ENCODE measurements around the gene SLC2A3. TPM values are rescaled to one million over a fixed set of nuclear protein-coding genes. Genes with fewer than 3 reads are reported as not detected.
"Not testable (repeated sequence)": the region's sequence is repeated elsewhere in the genome, so short reads cannot be mapped to it uniquely, and the experiment has no call there.

SLC2A3 gene
- total RNA-seq, 2 experiments from 2014 or later: 227 to 230 TPM

DNA sequence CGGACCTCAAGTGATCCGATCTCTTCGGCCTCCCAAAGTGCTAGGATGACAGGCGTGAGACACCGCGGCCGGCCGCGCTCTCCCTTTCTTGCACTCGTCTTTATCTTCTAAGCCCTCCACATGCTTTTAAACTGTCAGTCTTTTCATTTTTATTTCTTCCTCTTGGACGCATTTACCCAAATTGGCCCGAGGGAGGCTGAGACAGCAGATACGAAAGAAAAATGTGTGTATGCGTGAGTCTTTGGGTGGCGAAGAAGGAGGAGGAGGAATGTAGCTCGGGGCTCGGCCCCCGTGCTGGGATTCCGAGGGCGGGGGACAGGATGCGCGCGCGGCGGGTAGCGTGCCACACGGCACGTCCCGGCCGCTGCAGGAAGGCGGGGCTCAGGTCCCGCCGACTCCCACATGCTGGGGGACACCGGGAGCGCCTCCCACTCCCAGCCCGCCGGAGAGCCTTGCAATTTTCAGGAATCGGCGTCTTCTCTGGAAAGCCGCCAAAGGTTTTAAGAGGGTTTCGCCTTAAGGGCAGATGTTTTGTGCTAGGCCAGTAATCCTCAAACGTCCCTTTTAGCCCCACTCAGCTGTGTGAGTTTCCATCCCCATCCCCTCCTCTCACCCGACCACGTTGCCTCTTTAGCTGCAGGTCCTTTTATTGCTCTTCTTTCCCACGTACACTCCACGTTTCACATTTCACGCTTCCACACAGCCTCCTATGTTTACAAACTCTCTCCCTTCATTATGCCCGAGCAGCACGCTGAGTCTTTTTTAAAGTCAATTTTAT, 34.7 kb upstream of the SLC2A3 start:
- peak; percentile 88 for DNase-seq
- Mint-ChIP-seq H3K27me3 (no peaks in the 10 kb centered on the region), H3K27ac (peak overlapping the region; percentile 99), H3K4me1 (peaks cover 45% of the 10 kb centered on the region), H3K4me3 (peak overlapping the region; percentile 87), H3K36me3 (ENCODE audit: low read depth) (peaks cover 16% of the 10 kb centered on the region), H3K9me3 (no peaks in the 10 kb centered on the region)
- ChIA-PET CTCF (interaction anchor here (0.6 to 3.3 kb wide), 10 partner anchors 9 to 70 kb away, joined by 3 to 17 read pairs (median 5); partner anchors contain the start of gene SLC2A3), POLR2A (interaction anchor here (1.1 to 2.0 kb wide), 4 partner anchors 10 to 37 kb away, joined by 5 to 14 read pairs (median 11); partner anchors contain the start of gene SLC2A3)

GRCh38 chr12:7966563-7966962, 30.6 kb upstream of the SLC2A3 start:
- Mint-ChIP-seq H3K27me3 (no peaks in the 10 kb centered on the region), H3K9me3 (no peaks in the 10 kb centered on the region), H3K27ac (peak overlapping the region; percentile 41), H3K4me1 (peaks cover 46% of the 10 kb centered on the region), H3K4me3 (no peak overlapping the region), H3K36me3 (ENCODE audit: low read depth) (peaks cover 21% of the 10 kb centered on the region)
- ChIA-PET POLR2A (interaction anchor here (0.7 kb wide), 1 partner anchor 30 kb away, joined by 3 read pairs; the partner anchor contains the start of gene SLC2A3), CTCF (interaction anchor here (1.0 to 7.9 kb wide), 3 partner anchors 28 to 108 kb away, joined by 4 to 70 read pairs (median 4); partner anchors contain the start of gene SLC2A3)
- no peak for DNase-seq

- Mint-ChIP-seq H3K4me1 (peaks cover 45% of the 10 kb centered on the region), H3K36me3 (ENCODE audit: low read depth) (peaks cover 17% of the 10 kb centered on the region)
- H3K4me3 Mint-ChIP-seq, H3K27ac Mint-ChIP-seq, H3K9me3 Mint-ChIP-seq, H3K27me3 Mint-ChIP-seq, POLR2A ChIA-PET, DNase-seq: not testable (repeated sequence)
- CTCF ChIA-PET: interaction anchor here (0.5 to 7.9 kb wide), 6 partner anchors 9 to 948 kb away, joined by 3 to 70 read pairs (median 4); partner anchors contain the start of gene SLC2A3
Measured at GRCh38 chr12:7964669-7965068, 28.7 kb upstream of the SLC2A3 start.

DNA sequence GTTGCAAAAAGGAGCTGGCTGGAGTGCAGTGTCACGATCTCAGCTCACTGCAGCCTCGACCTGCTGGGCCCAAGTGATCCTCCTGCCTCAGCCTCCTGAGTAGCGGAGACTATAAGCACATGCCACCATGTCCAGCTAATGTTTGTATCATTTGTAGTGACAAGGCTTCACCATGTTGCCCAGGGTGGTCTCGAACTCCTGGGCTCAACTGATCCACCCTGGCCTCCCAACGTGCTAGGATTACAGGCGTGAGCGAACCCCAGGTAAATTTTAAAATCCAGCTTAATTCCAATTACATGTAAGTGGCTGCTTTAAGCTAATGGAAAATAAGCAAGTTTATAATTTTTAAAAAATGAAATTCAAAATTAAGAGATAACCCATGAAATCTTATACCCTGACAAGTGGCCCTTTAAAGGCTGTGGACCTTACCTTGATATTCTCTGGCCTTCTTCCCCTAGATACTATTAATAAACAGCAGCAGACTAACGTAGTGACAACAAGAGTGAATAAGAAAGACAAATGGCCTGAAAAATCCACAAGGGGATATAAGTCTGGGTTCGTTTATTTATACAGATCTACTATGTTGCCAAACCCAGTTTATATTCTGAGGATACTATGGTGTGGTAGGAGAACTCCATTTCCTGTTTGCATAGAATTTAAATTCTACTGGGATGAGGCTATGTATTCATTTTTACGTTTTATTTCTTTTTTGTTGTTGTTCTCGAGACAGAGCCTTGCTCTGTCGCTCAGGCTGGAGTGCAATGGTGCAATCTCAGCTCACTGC, 25.6 kb upstream of the SLC2A3 start:
- Mint-ChIP-seq H3K9me3 (no peaks in the 10 kb centered on the region), H3K4me3 (peak overlapping the region; percentile 83), H3K27ac (peak overlapping the region; percentile 90), H3K36me3 (ENCODE audit: low read depth) (peaks cover 5% of the 10 kb centered on the region), H3K4me1 (peaks cover 50% of the 10 kb centered on the region), H3K27me3 (no peaks in the 10 kb centered on the region)
- ChIA-PET POLR2A (interaction anchor here (1.0 to 2.9 kb wide), 4 partner anchors 9 to 29 kb away, joined by 3 to 88 read pairs (median 10); partner anchors contain the start of gene SLC2A3), CTCF (interaction anchor here (0.8 to 7.9 kb wide), 9 partner anchors 9 to 33 kb away, joined by 3 to 70 read pairs (median 4); partner anchors contain the start of gene SLC2A3)
- DNase-seq: no peak

GRCh38 chr12:7959701-7960121, 23.7 kb upstream of the SLC2A3 start:
- POLR2A ChIA-PET: interaction anchor here (2.9 kb wide), 1 partner anchor 24 kb away, joined by 88 read pairs; the partner anchor contains the start of gene SLC2A3
- no peaks in the 10 kb centered on the region for H3K27me3 Mint-ChIP-seq
- CTCF ChIA-PET: interaction anchor here (1.4 to 7.9 kb wide), 5 partner anchors 11 to 107 kb away, joined by 4 to 70 read pairs (median 10); partner anchors contain the start of genes C3AR1 and SLC2A3
- peaks cover 50% of the 10 kb centered on the region for H3K4me1 Mint-ChIP-seq
- peak overlapping the region; percentile 83 for H3K4me3 Mint-ChIP-seq
- peaks cover 4% of the 10 kb centered on the region for H3K36me3 Mint-ChIP-seq (ENCODE audit: low read depth)
- H3K27ac Mint-ChIP-seq: peak overlapping the region; percentile 90
- DNase-seq: peak; percentile 72
- no peaks in the 10 kb centered on the region for H3K9me3 Mint-ChIP-seq

DNA sequence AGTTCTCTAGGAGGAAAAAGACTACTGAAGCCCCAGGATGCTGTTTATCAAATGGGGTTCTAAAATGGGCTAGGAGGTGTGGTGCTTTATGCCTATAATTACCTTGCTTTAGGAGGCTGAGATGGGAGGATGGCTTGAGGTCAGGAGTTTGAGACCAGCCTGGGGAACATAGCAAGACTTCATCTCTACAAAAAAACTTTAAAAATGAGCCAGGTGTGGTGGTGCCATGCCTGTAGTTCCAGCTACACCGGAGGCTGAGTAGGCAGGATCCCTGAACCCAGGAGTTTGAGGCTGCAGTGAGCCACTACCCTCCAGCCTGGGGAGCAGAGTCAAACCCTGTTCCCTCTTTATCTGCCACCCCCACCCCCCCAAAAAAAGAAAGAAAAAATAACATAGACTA, 23.3 kb upstream of the SLC2A3 start:
- peaks cover 48% of the 10 kb centered on the region for H3K4me1 Mint-ChIP-seq
- no peaks in the 10 kb centered on the region for H3K36me3 Mint-ChIP-seq (ENCODE audit: low read depth)
- H3K27me3 Mint-ChIP-seq: no peaks in the 10 kb centered on the region
- CTCF ChIA-PET: interaction anchor here (1.2 to 7.9 kb wide), 3 partner anchors 11 to 107 kb away, joined by 4 to 70 read pairs (median 4); partner anchors contain the start of genes C3AR1 and SLC2A3
- no peaks in the 10 kb centered on the region for H3K9me3 Mint-ChIP-seq
- H3K4me3 Mint-ChIP-seq: peak overlapping the region; percentile 83
- POLR2A ChIA-PET: interaction anchor here (2.9 kb wide), 1 partner anchor 24 kb away, joined by 88 read pairs; the partner anchor contains the start of gene SLC2A3
- no peak for DNase-seq
- H3K27ac Mint-ChIP-seq: peak overlapping the region; percentile 90

- H3K27me3 Mint-ChIP-seq; H3K27ac Mint-ChIP-seq; H3K36me3 Mint-ChIP-seq (ENCODE audit: low read depth); POLR2A ChIA-PET; H3K9me3 Mint-ChIP-seq; H3K4me3 Mint-ChIP-seq; DNase-seq; CTCF ChIA-PET: not testable (repeated sequence)
- H3K4me1 Mint-ChIP-seq: peaks cover 23% of the 10 kb centered on the region
Measured at GRCh38 chr12:7954877-7955276, 18.9 kb upstream of the SLC2A3 start.

- DNase-seq; H3K27me3 Mint-ChIP-seq; H3K27ac Mint-ChIP-seq; POLR2A ChIA-PET; H3K36me3 Mint-ChIP-seq (ENCODE audit: low read depth); CTCF ChIA-PET; H3K4me3 Mint-ChIP-seq; H3K9me3 Mint-ChIP-seq: not testable (repeated sequence)
- peaks cover 19% of the 10 kb centered on the region for H3K4me1 Mint-ChIP-seq
Measured at GRCh38 chr12:7954418-7954817, 18.4 kb upstream of the SLC2A3 start.

DNA sequence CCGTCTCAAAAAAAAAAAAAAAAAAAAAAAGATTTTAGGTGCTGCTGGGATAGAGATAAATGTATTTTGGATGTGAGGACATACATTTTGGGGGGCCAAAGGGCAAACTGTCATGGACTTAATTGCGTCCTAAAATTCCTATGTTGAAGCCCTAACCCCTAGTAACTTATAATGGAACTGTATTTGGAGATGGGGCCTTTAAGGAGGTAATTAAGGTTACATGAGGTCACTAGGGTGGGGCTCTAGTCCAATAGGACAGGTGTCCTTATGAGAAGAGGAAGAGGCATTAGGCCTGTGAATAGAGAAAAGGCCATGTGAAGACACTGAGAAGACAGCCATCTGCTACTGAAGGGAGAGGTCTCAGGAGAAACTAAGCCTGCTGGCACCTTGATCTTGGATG, 17.9 kb upstream of the SLC2A3 start:
- H3K4me3 Mint-ChIP-seq; H3K9me3 Mint-ChIP-seq; H3K36me3 Mint-ChIP-seq (ENCODE audit: low read depth); CTCF ChIA-PET; H3K27ac Mint-ChIP-seq; POLR2A ChIA-PET; H3K27me3 Mint-ChIP-seq; DNase-seq: not testable (repeated sequence)
- peaks cover 15% of the 10 kb centered on the region for H3K4me1 Mint-ChIP-seq

DNA sequence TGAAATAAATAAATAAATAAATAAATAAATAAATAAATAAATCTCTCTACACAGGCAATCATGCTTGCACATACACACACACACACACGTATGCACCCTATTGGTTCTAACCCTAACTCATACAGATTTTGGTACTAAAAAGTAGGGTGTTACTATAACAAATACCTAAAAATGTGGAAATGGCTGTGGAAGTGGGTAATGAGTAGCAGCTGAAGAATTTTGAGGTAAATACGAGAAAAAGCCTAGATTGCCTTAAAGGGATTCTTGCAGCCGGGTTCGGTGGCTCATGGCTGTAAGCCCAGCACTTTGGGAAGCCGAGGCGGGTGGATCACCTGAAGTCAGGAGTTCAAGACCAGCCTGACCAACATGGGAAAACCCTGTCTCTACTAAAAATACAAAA, 15.7 kb upstream of the SLC2A3 start:
- no peak for DNase-seq
- no peaks in the 10 kb centered on the region for H3K9me3 Mint-ChIP-seq
- H3K27me3 Mint-ChIP-seq: no peaks in the 10 kb centered on the region
- POLR2A ChIA-PET: no interaction called here
- H3K4me3 Mint-ChIP-seq: no peak overlapping the region
- H3K27ac Mint-ChIP-seq: no peak overlapping the region
- H3K36me3 Mint-ChIP-seq (ENCODE audit: low read depth): no peaks in the 10 kb centered on the region
- CTCF ChIA-PET: interaction anchor here (1.4 kb wide), 1 partner anchor 9 kb away, joined by 4 read pairs; no protein-coding TSS in a partner anchor
- peaks cover 8% of the 10 kb centered on the region for H3K4me1 Mint-ChIP-seq

DNA sequence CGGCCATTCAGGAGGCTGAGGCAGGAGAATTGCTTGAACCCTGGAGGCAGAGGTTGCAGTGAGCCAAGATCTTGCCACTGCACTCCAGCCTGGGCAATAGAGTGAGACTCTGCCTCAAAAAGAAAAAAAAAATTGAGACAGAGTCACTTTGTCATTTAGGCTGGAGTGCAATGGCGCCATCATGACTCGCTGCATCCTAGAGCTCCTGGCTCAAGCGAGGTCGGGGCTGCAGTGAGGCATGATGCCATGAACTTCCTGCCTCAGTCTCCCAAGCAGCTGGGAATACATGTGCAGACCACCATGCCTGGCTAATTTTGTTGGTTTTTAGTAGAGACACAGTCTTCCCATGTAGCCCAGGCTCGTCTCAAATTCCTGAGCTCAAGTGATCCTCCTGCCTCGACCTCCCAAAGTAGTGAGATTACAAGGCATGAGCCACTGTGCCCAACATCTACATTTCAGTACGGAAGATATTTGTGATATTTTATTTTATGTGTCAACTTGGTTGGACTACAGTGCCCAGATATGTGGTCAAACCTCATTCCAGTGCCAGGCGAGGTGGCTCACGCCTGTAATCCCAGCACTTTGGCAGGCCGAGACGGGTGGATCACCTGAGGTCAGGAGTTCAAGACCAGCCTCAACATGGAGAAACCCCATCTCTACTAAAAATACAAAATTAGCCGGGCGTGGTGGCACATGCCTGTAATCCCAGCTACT, 14.4 kb upstream of the SLC2A3 start:
- H3K27me3 Mint-ChIP-seq, POLR2A ChIA-PET: not testable (repeated sequence)
- CTCF ChIA-PET: interaction anchor here (1.3 kb wide), 1 partner anchor 14 kb away, joined by 3 read pairs; the partner anchor contains the start of gene SLC2A3

More for the DNA sequence above, 14.4 kb upstream of the SLC2A3 start:
- DNase-seq; H3K27ac Mint-ChIP-seq; H3K9me3 Mint-ChIP-seq; H3K4me1 Mint-ChIP-seq; H3K4me3 Mint-ChIP-seq; H3K36me3 Mint-ChIP-seq (ENCODE audit: low read depth): not testable (repeated sequence)
